Peyer's patch (tissue), 4 donors: ENCODE data around the gene BIRC7.

ENCODE experiments used
- CTCF ChIP-seq, 6 experiments: fragments of 450-650 bp in 4 of 6; fragments of 200-600 bp in 2 of 6; sonication (generic) in 1 of 6; IDR thresholded peaks; one replicate each; pipeline ENCODE4 v1.5.1; 2017 to 2019; ENCODE audit warnings: antibody characterized with exemption in 6 of 6, mild to moderate bottlenecking in 3 of 6, moderate library complexity in 1 of 6
- POLR2A ChIP-seq, 2 donors: fragments of 450-650 bp; IDR thresholded peaks; one replicate each; pipeline ENCODE4 v1.5.1; 2017; ENCODE audit warnings: antibody characterized with exemption in 2 of 2, mild to moderate bottlenecking in 2 of 2, moderate library complexity in 2 of 2

GRCh38 chr20:63243604-63244247, 8.0 kb downstream of the BIRC7 start:
- TF ChIP-seq CTCF (IDR thresholded peaks at IDR 0.05) = no peak
- TF ChIP-seq POLR2A (IDR thresholded peaks at IDR 0.05) = no peak
